GM12872 (cell line): Measurements from ENCODE around the gene PLCH1.

Experiments
- TF ChIP-seq, protein P1 (sequence below): IDR thresholded peaks from 3 replicates; pipeline ENCODE4 v1.5.1; 2011; ENCODE audit warnings: low read depth, mild to moderate bottlenecking, low read length, moderate library complexity; ENCODE audit not compliant: insufficient read depth

Gene PLCH1

DNA sequence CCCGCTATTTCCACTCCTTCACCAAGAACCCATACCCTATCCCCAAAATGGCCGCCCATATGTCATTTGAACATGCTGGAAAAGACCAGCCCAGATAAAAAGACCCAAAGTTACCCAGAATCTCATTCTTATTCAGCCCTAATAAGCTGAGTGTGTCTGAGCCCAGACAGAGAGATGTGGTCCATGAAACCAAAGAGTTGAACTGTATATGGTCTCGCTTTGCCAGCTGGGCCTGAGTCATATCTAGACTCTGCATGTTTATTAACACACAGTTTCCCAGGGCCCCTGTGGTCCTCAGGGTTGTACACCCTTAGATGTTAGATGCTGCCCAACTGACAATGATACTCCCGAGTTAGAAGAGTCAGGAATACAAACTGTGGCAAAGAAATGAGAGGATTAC, 249.5 kb downstream of the PLCH1 start:
- TF ChIP-seq, protein P1, sequence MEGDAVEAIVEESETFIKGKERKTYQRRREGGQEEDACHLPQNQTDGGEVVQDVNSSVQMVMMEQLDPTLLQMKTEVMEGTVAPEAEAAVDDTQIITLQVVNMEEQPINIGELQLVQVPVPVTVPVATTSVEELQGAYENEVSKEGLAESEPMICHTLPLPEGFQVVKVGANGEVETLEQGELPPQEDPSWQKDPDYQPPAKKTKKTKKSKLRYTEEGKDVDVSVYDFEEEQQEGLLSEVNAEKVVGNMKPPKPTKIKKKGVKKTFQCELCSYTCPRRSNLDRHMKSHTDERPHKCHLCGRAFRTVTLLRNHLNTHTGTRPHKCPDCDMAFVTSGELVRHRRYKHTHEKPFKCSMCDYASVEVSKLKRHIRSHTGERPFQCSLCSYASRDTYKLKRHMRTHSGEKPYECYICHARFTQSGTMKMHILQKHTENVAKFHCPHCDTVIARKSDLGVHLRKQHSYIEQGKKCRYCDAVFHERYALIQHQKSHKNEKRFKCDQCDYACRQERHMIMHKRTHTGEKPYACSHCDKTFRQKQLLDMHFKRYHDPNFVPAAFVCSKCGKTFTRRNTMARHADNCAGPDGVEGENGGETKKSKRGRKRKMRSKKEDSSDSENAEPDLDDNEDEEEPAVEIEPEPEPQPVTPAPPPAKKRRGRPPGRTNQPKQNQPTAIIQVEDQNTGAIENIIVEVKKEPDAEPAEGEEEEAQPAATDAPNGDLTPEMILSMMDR, result no peak

DNA sequence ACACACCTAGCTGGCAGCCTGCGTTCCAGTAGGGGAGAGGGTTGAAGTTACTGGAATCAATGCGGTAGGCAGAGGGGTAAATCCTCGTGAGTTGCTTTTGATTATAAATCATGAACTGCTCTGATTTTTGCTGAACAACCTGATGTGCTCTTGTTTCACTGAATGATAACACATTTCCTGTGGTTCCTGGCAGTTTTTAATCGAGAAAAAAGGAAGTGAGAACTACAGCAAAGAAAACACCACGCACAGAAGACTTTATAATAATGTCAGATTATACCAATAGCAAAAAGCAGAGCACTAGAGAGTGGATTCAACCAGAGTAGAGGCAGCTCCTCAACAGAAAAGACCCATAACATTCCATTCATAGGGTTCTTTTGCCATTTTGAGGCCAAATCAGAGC, 250.5 kb downstream of the PLCH1 start:
- TF ChIP-seq, protein P1, result no peak

DNA sequence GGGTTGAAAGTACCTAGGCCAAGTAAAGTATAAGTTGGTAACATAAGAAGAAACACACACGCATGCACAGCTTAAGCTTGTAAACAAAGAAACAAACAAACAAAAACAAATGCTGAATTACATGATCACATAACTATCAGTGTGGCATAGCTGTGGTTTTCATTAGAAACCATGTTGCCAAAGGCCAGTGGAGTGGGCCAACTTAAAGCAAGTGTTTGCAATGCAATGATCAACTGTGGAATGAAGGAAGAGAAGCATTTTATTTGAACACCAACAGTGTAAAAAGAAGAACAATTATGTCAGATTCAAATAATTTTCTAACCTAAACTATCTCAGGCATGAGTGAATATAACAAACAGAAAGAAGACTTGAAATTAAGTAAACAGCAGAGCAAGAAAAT, 252.0 kb downstream of the PLCH1 start:
- TF ChIP-seq, protein P1, result no peak

DNA sequence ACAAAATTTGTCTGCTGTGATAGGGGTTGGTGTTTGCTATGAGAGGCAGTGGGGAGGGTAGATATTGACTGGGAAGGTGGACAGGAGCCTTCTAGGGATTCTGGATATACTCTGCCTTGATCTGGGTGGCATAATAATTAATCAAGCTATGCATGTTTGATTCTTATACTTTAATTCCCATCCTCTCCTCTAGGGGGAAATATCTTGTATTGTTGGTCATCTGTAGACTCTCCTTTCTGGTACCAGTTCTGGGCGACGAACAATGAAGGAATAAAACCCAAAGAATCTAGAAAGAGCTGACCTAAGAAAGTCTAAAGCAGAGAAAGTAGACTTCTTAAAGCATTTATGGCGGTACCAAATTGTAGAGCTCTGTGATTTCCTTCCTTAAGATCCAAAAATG, 253.2 kb downstream of the PLCH1 start:
- TF ChIP-seq, protein P1, result peak; percentile 13; the same call in 1 of the 3 replicates

DNA sequence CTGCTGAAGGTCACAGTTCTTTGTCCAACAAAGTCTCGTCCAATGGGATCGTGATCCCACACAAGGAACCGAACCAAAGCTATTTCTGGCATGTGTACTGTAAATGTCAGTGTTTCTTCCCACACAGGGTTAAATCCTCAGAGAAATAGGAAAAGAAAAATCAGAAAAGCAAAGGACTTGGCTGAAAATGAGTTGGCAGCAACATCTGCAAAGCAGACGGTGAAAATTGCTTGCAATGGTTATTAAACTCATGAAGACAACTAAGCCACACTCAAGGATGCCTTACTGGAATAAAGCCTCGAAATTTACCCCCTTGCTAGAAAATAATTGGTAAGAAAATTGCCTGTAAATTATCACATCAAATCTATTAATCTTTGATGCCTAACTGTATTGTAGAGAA, 256.2 kb downstream of the PLCH1 start:
- TF ChIP-seq, protein P1, result no peak

DNA sequence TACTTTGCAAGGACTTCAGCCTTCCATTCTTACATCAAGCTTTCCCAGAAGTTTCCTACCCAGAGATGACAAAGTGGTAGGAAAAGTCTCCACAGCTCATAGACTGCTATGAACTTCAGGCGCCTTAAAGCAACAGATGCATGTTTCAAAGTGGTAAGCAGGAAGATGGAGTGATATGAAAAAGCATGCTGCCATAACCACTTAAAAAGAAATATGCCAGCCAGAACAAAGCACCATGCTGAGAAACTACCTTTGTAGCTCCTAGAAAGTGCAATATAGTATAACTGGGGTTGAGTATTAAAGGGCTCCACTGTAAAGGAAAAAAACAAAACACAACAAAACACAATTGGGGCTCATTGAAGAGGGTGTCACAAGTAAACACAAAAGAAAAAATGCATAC, 259.0 kb downstream of the PLCH1 start:
- TF ChIP-seq, protein P1, result no peak

DNA sequence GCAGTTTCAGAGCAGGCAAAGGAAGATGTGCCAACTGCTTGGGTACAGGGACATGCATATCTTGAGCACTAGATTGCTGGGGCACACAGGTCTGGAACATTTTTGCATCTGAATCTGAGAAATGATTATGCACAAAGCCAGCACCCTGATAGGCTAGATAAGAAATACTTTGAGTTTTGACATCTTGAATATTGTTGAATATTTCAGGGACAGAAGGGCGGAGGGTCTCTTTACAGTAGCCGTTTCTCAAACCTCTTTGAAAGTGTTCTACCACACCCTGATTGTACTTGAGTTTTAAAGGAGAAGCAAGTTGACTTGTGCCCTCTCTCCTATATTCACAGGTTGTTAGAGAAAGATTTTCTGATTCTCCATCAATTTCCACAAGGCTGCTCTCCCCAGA, 263.3 kb downstream of the PLCH1 start:
- TF ChIP-seq, protein P1, result no peak

DNA sequence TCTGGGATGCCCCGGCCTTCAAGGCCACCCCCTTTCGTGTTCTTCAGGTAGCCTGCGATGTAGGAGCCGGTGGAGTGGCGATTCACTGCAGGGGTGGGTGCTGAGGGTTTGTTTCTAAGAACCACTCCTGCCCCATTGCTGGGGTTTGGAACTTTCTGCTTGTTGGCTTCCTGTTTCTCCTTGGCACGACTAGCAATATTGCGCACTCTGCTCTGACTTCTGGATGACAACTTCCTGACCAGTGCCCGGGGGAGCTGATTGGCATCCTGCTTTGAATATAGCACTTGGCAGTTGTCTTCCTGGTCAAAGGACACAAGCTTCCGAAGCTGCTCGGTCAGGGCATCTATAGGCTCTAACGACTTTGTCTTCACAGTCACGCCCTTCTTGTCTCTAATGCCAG, 263.8 kb downstream of the PLCH1 start:
- TF ChIP-seq, protein P1, result no peak
